CD4-positive, alpha-beta T cell treated with Interleukin-6 at 100 ng/mL for 8 hours (primary cell): ENCODE data around the gene MLF1.

Experiments
- DNase-seq: peaks from one replicate; pipeline ENCODE4 v3.0.0-alpha.2; 2020; ENCODE audit warnings: mixed read lengths, low spot score

The MLF1 gene

DNA sequence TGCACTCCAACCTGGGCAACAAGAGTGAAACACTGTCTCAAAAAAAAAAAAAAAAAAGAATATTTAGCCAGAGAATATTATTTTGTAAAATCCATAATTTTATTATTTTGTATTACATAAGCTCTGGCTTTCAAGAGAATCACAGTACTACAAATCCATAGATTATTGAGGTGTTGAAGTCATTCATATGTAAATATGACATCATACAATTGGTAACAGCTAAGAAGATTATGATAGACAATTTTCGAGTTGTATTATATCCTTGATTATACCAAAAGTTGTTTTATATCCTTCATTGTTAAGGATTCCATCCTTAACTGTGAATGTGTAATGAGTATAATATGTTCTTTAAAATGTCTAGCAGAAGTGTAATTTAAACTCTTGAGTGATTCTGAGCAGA is 3.7 kb downstream of the MLF1 start:
- no peak for DNase-seq

DNA sequence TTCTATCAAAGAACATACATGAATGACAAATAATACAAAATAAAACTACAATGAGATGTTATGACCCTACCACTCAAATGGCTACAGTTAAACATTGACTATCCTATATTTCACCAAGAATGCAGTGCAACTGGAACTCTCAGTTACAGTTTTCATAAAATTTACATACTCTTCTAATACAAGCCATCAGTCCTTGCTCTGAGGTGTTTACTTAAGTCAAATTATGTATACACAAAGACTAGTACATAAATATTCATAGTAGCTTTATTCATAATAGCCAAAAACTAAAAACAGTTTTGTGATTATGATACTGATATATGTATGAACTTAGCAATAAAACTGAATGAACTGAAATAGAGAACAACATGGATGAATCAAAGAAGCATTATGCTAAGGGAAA is 19.2 kb downstream of the MLF1 start:
- no peak for DNase-seq

- no peak for DNase-seq
These were observed 29.8 kb downstream of the MLF1 start for GRCh38 chr3:158600787-158601186.

GRCh38 chr3:158602227-158602626 is 31.2 kb downstream of the MLF1 start:
- DNase-seq = no peak

- no peak for DNase-seq
These were observed 47.2 kb downstream of the MLF1 start for GRCh38 chr3:158617982-158618875.

DNA sequence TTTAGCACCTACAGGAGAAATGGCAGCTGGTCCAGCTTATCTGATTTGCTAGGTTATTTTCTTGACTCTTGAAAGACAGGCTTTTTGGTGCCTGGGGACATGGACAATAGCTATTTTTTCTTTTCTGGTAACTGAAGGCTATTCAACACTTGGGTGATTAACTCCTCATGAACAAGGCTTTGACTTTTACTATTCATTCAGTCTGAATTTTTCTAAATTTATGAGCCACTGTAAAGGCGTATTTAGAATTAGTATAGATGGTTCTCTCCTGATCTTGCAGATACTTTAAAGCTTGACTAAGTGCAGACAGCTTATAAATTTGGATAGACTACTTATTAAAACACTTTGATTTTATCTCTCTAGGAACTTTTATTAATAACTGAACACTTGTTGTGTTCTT is 54.9 kb downstream of the MLF1 start:
- no peak for DNase-seq

DNA sequence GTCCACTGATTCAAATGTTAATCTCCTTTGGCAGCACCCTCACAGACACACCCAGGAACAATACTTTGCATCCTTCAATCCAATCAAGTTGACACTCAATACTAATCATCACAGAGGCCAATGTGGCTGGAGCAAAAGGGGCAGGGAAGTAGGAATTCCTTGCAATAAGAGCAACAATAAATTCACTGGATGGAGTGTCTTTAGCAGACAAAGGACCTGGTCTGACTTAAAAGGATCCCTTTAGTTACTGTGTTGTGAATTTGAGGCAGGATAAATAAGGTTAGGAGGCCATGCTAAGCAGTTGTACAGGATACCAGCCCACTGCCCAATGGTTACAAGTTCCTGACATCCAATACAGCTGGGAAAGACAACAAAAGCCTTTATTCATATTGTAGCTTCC is 61.0 kb downstream of the MLF1 start:
- DNase-seq = no peak

- no peak for DNase-seq
These were observed 69.7 kb downstream of the MLF1 start for GRCh38 chr3:158640646-158641045.

GRCh38 chr3:158642005-158642404 is 71.0 kb downstream of the MLF1 start:
- peak; percentile 12 for DNase-seq

DNA sequence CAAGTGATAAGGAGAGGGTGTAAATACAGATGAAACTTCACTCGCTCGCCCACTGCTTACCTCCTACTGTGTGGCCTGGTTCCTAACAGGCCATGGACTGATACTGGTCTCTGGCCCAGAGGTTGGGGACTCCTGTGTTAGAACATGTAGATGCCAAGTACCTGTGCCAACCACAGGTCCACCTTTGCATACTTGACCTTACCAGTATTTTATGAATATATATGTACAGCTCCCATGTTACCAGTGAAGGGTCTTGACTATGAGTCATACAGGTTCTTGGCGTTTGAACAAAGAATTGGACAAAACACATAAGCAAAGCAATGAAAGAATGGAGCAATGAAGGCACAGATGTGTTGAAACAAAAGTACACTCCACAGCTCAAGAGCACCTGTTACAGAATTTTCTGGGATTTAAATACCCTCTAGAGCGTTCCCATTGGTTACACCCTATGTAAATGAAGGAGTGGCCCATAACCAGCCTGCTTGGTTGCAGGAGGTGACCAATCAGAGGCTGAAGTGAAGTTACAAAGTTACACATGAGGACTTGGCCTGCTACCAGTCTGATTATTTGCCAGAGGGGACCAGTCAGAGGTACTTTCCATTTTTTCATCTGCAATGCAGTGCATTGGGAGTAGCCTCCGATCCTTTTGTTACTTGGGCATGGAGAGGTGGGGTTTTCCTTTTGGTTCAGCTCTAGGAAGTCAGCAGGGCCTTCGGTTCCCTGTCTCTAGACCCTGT is 71.6 kb downstream of the MLF1 start:
- DNase-seq = no peak

DNA sequence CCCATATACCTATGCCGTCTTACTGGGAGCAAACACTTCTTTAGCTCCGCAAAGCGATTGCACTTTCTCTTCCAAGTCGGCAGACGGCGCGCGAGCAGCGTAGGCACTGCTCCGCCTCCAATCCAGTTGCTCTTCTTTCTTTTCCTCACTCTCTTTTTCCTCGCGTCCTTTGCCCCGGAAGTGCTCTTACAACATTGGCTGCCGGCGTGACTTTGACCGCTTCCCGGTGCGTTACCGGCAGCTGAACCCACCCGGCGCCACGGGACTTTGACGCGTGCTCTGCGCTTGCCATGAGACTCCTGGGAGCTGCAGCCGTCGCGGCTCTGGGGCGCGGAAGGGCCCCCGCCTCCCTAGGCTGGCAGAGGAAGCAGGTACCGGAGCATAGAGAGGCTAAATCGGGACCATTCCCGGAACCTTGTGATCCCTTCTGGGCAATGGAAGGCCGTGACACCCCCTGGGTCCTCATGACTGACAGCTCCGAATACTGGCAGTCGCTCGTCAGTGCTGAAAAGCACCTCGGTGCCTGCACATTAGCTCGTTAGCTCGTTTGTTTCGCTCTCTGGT is 73.4 kb downstream of the MLF1 start, which contains the start of gene GFM1:
GFM1 (plus strand) TSS at position 183 of the 564 bp plus-strand sequence; CDS start at position 291, 108 bp downstream.
- peak; percentile 91 for DNase-seq

GRCh38 chr3:158649791-158650190 is 78.8 kb downstream of the MLF1 start:
- DNase-seq = no peak

- no peak for DNase-seq
These were observed 80.2 kb downstream of the MLF1 start for GRCh38 chr3:158651192-158651591.

DNA sequence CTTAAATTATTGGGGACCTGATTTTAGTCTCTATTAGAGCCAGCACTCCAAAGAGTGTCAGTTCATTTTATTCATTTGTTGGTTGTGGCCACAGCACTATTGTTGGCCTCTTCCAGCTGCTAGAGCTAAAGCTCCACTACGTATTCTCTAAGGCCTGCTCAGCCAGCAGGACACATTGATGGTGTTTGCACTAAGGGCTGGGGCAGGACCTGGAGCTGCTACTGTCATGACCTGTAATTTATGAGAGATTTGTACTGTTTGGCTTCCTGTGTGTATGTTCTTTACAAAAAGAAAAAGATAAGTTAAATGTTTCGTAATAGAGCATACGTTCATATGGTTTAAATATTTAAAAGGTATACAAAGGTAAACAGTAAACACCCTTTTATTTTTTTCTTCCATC is 81.5 kb downstream of the MLF1 start:
- DNase-seq = no peak
